Left ventricle myocardium inferior (tissue), 1 donor: ENCODE results near the gene GPER1. TPM values are rescaled to one million over a fixed set of nuclear protein-coding genes. Genes with fewer than 3 reads are reported as not detected.
A peak's percentile ranks its signal among the peaks of the same experiment; 100 is the strongest.

ENCODE experiments used
- DNase-seq: peaks from one replicate; pipeline ENCODE4 v3.0.0-alpha.2; 2020
- H3K27ac ChIP-seq: fragments of 200-600 bp; replicated peaks from 2 replicates; pipeline ENCODE4 v1.8.0; 2021
- H3K27me3 ChIP-seq: fragments of 200-600 bp; 2 replicates; pipeline ENCODE4 v1.8.0; 2021; ENCODE audit warnings: low read depth
- H3K36me3 ChIP-seq: fragments of 200-600 bp; 2 replicates; pipeline ENCODE4 v1.8.0; 2021
- H3K4me1 ChIP-seq: fragments of 200-600 bp; 2 replicates; pipeline ENCODE4 v1.8.0; 2021
- H3K4me3 ChIP-seq: fragments of 200-600 bp; 2 replicates; pipeline ENCODE4 v1.8.0; 2021; ENCODE audit warnings: mild to moderate bottlenecking, moderate library complexity
- H3K9me3 ChIP-seq: fragments of 200-600 bp; replicated peaks from 2 replicates; pipeline ENCODE4 v1.8.0; 2021
- CTCF ChIP-seq: fragments of 200-600 bp; IDR thresholded peaks from 2 replicates; pipeline ENCODE4 v1.8.0; 2021; ENCODE audit warnings: antibody characterized with exemption, mild to moderate bottlenecking, borderline replicate concordance
- intact Hi-C: fragments of 100-400 bp; cut with micrococcal nuclease; formaldehyde crosslinking; loops from one replicate; pipeline ENCODE4 v1.11.0; 2022
- total RNA-seq: library from RNA; stranded (reverse); fragmentation: NEBNext Ultra II Directional; extraction: Animal tissue kit (Norgen Biotek cat#: 25700); gene quantifications from one replicate; pipeline ENCODE4 v1.2.1, GENCODE V29; 2021
- donor health status: DM: no; HTN: yes; CAD: no; lungs with severe emphysema.

GPER1 gene
- total RNA-seq, 1 donor from 2014 or later, result 3.0 TPM

- intact Hi-C loops, result no loop called here
- H3K27ac ChIP-seq, result peak overlapping the region; percentile 59
- H3K4me1 ChIP-seq, result peaks cover 27% of the 10 kb centered on the region
- no peaks in the 10 kb centered on the region for H3K36me3 ChIP-seq
- H3K9me3 ChIP-seq, result no peaks in the 10 kb centered on the region
- no peaks in the 10 kb centered on the region for H3K27me3 ChIP-seq
- no peak for TF ChIP-seq CTCF
- no peak for DNase-seq
- H3K4me3 ChIP-seq, result no peak overlapping the region
Measured at GRCh38 chr7:1103009-1103788, 15.3 kb downstream of the GPER1 start.

- Histone ChIP-seq H3K27me3 (no peaks in the 10 kb centered on the region), H3K9me3 (no peaks in the 10 kb centered on the region), H3K4me1 (peaks cover 27% of the 10 kb centered on the region), H3K36me3 (no peaks in the 10 kb centered on the region), H3K4me3 (no peak overlapping the region), H3K27ac (peak overlapping the region; percentile 59)
- DNase-seq, result no peak
- TF ChIP-seq CTCF, result no peak
- intact Hi-C loops, result no loop called here
Measured at GRCh38 chr7:1103789-1104515, 16.0 kb downstream of the GPER1 start.

- no peak for TF ChIP-seq CTCF
- no peak overlapping the region for H3K4me3 ChIP-seq
- H3K4me1 ChIP-seq, result peaks cover 27% of the 10 kb centered on the region
- peak overlapping the region; percentile 59 for H3K27ac ChIP-seq
- H3K36me3 ChIP-seq, result no peaks in the 10 kb centered on the region
- no peaks in the 10 kb centered on the region for H3K9me3 ChIP-seq
- no peaks in the 10 kb centered on the region for H3K27me3 ChIP-seq
- intact Hi-C loops, result no loop called here
- DNase-seq, result no peak
Measured at GRCh38 chr7:1104516-1105179, 16.7 kb downstream of the GPER1 start.

- intact Hi-C loops, result no loop called here
- H3K27me3 ChIP-seq, result no peaks in the 10 kb centered on the region
- TF ChIP-seq CTCF, result no peak
- no peak overlapping the region for H3K4me3 ChIP-seq
- no peaks in the 10 kb centered on the region for H3K36me3 ChIP-seq
- peaks cover 27% of the 10 kb centered on the region for H3K4me1 ChIP-seq
- DNase-seq, result no peak
- peak overlapping the region; percentile 59 for H3K27ac ChIP-seq
- H3K9me3 ChIP-seq, result no peaks in the 10 kb centered on the region
Measured at GRCh38 chr7:1105189-1105588, 17.3 kb downstream of the GPER1 start.

GRCh38 chr7:1106063-1106792, 18.3 kb downstream of the GPER1 start:
- DNase-seq, result no peak
- no peak for TF ChIP-seq CTCF
- intact Hi-C loops, result no loop called here
- Histone ChIP-seq H3K36me3 (no peaks in the 10 kb centered on the region), H3K27me3 (no peaks in the 10 kb centered on the region), H3K27ac (peak overlapping the region; percentile 59), H3K4me1 (peaks cover 27% of the 10 kb centered on the region), H3K4me3 (no peak overlapping the region), H3K9me3 (no peaks in the 10 kb centered on the region)
